CD4-positive, alpha-beta T cell treated with Interleukin-21 for 1 hour (primary cell): ENCODE results near the gene RAB20.

Experiments
- DNase-seq: peaks from one replicate; pipeline ENCODE4 v3.0.0-alpha.2; 2020

Gene RAB20

GRCh38 chr13:110486061-110486715, 75.3 kb downstream of the RAB20 start:
- no peak for DNase-seq

- no peak for DNase-seq
These were observed 75.9 kb downstream of the RAB20 start for GRCh38 chr13:110485604-110486003.

DNA sequence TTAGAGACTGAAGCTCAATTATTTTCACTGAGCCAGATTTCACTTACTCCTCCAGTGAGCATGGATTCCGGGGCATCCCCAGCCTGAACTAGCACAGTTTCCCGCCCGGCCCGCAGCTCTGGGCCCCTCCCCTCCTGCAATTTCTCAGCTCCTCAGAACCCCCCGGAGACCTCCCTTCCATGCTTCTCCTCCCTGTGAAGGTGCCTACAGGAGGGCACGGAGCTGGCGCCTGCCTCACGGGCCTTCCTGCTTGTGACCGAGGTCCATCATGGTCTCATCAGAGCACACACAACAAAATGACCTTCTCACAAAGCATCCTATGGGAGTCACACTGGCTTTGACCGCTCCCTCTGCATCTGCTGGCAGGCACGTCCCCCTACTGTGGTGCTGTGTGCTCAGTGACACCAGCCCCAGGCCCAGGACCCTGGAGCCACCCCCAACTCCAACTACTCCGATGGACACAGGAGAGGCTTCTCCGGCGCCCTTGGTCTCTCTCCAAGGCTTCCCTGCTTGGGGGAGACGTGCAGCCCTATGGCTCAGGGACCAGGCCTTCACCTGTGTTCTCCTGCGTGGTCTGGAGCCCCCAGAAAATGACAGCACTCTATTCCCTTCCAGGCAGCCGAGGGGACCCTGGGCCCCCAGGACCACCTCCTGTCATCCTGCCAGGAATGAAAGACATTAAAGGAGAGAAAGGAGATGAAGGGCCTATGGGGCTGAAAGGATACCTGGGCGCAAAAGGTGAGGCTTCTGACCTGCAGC, 77.1 kb downstream of the RAB20 start:
- no peak for DNase-seq

DNA sequence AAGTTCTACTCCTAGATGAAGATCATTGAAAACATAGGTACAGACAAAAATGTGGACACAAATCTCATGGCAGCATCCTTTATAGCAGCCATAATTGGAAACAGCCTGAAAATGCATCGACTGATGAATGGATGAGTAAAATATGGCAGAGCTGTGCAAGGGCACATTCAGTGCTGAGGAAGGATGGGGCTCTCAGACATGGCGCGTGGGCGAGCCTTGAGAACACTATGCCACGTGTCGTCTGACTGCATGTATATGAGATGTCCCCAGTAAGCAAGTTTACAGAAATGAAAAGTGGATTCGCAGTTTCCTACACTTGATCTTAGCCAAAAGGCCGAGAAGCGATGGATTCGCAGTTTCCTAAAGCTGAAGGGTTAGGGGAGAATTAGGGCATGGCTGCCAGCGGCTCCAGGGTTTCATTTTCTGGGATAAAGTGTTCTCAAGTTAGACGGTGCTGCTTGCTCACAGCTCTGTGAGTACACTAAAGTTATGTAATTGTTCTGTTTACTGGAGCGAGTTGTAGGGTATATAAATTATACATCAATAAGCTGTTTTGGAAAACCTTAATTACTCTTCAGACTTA, 78.0 kb downstream of the RAB20 start:
- no peak for DNase-seq

DNA sequence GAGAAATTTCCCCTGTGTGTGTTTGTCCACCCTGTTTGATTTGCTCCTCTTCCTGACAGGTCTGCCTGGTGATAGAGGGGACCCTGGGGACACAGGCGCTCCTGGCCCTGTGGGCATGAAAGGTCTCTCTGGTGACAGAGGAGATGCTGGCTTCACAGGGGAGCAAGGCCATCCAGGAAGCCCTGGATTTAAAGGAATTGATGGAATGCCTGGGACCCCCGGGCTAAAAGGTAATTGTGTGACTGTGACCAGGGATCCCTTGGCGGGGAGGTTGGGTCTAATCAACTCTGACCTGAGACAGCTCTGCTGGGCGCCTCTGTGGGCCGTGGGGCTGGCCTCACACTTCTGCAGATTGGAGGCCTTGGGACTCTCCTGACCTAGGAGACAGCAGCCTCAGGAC, 81.4 kb downstream of the RAB20 start:
- no peak for DNase-seq

DNA sequence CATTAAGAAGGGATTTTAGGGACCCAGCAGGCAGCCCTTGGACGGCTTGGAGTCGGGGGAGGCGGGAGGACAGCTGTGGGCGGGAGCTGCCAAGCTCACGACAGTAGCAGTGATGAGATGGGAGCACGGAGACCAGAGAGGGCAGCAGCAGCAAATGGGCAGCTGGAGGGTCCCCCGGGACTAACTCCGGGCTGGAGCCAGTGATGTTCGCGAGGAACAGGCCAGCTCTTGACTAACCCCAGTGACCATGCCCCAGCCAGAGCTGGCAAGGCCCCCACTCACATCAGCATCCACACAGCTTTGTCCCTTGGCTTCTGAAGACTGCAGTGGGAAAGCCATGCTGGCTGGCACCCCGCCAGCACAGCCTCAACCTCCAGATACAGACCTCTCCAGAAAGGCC, 81.9 kb downstream of the RAB20 start:
- DNase-seq, result no peak

DNA sequence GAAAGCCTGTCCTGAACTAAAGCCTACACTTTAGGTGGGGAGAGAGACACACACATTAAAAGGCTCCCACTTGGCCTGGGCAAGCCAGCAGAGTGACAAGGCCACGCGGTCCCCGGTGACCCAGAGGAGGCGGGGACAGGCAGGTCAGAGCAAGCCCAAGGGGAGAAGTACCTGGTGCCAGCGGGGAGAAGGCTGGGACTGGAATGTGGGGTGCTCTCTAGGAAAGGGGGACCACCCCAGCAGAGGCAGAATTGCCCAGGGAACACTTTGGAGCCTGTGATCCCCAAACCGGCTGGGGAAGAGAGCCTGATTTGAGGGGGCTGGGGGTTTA, 82.3 kb downstream of the RAB20 start:
- no peak for DNase-seq

DNA sequence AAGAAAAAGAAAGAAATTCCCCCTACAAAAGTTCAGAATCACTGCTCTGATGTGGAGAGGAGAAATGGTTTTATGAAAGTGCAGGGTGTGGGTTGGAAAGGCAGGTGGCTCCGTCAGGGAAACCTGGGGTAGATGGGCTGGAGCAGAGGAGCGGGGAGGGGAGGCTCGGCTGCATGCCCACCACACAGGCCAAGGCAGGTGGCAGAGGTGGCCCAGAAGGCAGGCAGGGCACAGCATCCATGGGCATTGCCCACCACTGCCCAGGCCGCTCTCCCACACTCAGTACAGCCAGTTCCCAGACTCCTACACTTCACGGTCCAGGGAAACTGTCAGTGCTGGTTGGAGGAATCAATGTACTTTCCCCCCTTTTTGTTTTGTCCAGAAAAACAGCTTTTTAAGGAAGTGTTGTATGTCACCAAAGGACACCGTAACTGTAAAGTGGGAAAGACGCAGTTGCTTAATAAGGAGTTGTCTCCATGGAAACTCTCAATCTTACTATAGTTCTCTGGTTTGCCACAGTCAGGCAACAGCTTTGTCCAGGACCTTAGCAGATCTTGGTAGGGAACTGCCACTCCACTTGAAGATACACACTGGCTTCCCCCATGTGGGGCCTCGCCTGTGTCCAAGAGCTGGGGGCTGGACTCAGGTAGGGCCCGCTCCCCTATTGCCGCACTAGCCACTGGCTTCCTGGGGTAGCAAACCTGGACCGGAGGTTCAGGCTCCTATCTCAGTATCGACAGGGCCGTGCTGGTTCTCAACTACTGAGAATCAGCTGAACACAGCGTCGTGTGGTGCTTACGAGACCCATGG, 82.9 kb downstream of the RAB20 start:
- DNase-seq, result no peak

DNA sequence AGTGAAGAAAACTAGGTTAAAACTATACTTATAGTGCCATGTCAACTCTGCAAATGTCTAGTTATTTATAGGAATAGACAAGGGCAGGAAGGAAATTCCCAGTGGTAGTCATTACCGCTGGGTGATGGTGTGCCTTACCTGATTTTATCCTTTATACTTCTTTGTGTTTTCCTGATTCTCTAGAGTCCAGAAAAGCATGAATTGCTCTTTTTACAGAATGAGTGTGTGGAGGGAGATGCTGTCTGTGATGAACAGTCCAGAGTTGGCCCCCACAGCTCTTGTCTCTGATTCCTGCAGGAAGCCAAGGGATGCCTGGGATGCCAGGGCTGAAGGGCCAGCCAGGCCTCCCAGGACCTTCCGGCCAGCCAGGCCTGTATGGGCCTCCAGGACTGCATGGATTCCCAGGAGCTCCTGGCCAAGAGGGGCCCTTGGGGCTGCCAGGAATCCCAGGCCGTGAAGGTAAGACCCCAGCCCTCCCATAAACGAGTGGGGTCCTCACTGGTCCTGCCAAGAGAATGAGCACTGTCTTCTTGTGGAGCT, 83.7 kb downstream of the RAB20 start:
- no peak for DNase-seq

DNA sequence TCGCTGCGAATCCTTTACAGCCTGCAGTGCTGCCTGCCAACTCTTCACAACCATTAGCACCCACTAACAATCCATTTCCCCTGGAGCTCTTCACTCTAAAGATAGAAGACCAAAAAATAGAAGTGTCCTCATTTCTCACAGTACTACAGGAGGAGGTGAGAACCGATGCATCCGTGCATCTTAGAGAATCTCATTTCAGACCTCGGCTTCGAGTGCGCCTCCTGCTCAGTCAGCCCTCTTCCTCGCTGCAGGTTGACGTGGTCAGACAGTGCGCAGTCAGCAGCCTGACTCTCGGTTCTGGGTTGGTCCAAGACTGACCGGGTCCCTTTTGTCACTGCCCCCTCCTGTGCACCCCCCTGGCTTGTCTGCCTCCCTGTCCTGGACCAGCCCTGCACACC, 85.3 kb downstream of the RAB20 start:
- DNase-seq, result no peak

DNA sequence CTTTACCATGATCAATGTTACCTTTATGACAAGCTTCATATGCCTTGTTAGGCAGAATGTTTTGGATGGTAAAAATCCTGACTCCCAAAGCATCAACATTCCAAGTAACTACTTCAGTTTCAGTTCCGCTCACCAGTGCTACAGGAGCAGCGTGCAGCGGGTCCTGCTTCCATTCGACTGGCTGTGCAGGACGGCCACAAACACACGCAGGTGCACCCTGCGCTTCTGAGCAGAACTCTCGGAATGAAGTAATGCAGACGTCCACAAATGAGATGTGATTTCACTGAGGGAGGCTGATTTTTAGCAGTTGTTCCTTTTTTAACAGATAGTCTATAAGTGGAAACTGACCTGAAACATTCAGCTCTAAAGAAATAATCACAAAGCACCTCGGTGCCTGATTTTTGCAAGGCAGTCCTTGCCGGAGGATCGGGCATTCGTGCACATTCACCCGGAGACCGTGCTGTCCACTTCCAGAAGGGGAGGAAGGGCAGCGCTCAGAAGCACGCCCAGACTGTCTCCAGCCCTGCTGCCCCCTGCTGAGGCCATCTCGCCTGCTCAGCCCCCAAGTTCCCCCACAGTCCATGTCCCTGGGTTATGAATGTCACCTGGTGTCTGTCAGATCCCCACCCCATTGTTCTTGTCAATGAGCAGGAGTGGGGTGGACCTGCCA, 85.8 kb downstream of the RAB20 start:
- no peak for DNase-seq

- DNase-seq, result no peak
These were observed 86.4 kb downstream of the RAB20 start for GRCh38 chr13:110475117-110475516.

GRCh38 chr13:110474713-110475112, 86.8 kb downstream of the RAB20 start:
- no peak for DNase-seq
